Right kidney (tissue), 9 donors: ENCODE measurements around the gene WIPF2.
A peak's percentile ranks its signal among the peaks of the same experiment; 100 is the strongest.

Experiments
- DNase-seq: peaks from one replicate; pipeline ENCODE4 v3.0.0-alpha.2; 2016
- long read RNA-seq, 8 donors: transcript quantifications; one replicate each; lab custom pipeline, GENCODE V29; 2026

WIPF2 gene, protein sequence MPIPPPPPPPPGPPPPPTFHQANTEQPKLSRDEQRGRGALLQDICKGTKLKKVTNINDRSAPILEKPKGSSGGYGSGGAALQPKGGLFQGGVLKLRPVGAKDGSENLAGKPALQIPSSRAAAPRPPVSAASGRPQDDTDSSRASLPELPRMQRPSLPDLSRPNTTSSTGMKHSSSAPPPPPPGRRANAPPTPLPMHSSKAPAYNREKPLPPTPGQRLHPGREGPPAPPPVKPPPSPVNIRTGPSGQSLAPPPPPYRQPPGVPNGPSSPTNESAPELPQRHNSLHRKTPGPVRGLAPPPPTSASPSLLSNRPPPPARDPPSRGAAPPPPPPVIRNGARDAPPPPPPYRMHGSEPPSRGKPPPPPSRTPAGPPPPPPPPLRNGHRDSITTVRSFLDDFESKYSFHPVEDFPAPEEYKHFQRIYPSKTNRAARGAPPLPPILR
- long read RNA-seq, donor 1, full-length matches to known transcripts, result 5 of 23 reads
- long read RNA-seq, donor 1, partial matches to known transcripts, result 18 of 23 reads
- long read RNA-seq, donor 1, other reads (novel, unspliced or antisense), result 0 of 23 reads
- long read RNA-seq, donor 2, full-length matches to known transcripts, result 3 of 10 reads
- long read RNA-seq, donor 2, partial matches to known transcripts, result 7 of 10 reads
- long read RNA-seq, donor 2, other reads (novel, unspliced or antisense), result 0 of 10 reads
- long read RNA-seq, donor 3, partial matches to known transcripts, result 7 of 9 reads
- long read RNA-seq, donor 3, other reads (novel, unspliced or antisense), result 0 of 9 reads
- long read RNA-seq, donor 4, full-length matches to known transcripts, result 10 of 20 reads
- long read RNA-seq, donor 4, partial matches to known transcripts, result 10 of 20 reads
- long read RNA-seq, donor 4, other reads (novel, unspliced or antisense), result 0 of 20 reads
- long read RNA-seq, donor 5, full-length matches to known transcripts, result 3 of 9 reads
- long read RNA-seq, donor 5, partial matches to known transcripts, result 6 of 9 reads
- long read RNA-seq, donor 5, other reads (novel, unspliced or antisense), result 0 of 9 reads
- long read RNA-seq, donor 6, transcript WIPF2-205 (3 exons, 554 nt), result major isoform, 12 of 33 reads
- long read RNA-seq, donor 6, partial matches to known transcripts, result 21 of 33 reads
- long read RNA-seq, donor 6, other reads (novel, unspliced or antisense), result 0 of 33 reads
- long read RNA-seq, donor 7, result 0 reads
- long read RNA-seq, donor 8, partial matches to known transcripts, result 19 of 21 reads
- long read RNA-seq, donor 8, other reads (novel, unspliced or antisense), result 0 of 21 reads

DNA sequence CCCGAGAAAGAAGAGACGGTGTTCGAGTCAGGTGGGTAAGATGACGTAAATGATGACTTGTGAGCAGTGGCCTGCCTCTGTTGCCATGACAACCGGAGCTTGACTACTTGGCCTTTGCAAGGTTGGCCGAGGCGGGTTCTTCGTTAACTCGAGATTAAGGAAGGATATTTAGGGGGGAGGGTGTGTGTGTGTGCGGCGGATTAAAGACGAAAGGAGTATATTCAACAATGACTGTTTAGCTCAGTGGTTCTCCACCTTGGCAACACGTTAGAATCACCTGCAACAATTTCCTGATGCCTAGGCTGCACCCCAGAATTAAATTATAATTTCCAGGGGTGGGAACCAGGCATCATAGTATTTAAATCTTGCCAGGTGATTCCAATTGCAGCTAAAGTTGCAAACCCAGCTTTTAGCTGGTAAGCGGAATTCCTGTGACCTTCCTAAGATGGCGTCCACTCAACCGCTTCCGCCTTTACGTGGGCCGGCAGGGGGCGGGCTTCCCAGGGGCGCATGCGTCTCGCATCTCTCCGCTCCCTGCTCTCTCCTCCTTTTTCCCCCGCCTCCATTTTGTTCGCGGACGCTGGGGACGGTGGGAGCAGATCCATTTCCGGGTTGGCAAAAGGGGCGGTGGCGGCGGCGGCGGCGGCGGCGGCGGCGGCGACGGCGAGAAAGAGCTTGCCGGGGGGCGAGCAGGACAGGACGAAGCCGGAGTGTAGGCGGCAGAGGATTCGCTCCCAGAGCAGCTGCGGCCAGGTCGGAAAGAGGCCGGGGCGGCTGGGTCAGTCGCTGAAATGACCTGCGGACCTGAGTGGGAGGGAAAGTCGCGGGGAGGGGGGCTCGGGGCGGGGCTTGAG is at the start of gene WIPF2:
Gene WIPF2 (plus strand): TSS at position 565 of the 854 bp plus-strand sequence. CDS start 37,156 bp downstream, outside the sequence.
- DNase-seq, result peak; percentile 94

DNA sequence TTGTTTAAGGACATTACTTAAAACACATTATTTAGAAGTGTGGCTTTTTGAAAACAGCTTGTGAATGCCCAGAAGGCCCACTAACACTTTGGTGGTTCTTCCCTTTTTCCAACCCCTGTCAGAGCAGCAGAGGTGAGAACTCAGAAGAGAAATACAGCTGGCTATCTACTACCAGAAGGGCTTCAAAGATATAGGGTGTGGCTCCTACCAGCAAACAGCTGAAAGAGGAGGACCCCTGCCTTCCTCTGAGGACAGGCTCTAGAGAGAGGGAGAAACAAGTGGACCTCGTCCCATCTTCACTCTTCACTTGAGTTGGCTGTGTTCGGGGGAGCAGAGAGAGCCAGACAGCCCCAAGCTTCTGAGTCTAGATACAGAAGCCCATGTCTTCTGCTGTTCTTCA is 48.8 kb upstream of the WIPF2 start:
- DNase-seq, result no peak

DNA sequence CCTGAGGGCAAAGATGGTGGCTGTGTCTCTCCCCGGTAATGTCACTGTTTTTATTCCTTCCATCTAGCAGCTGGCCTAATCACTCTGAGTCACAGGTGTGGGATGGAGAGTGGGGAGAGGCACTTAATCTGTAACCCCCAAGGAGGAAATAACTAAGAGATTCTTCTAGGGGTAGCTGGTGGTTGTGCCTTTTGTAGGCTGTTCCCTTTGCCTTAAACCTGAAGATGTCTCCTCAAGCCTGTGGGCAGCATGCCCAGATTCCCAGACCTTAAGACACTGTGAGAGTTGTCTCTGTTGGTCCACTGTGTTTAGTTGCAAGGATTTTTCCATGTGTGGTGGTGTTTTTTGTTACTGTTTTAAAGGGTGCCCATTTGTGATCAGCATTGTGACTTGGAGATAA is 47.4 kb upstream of the WIPF2 start:
- no peak for DNase-seq

DNA sequence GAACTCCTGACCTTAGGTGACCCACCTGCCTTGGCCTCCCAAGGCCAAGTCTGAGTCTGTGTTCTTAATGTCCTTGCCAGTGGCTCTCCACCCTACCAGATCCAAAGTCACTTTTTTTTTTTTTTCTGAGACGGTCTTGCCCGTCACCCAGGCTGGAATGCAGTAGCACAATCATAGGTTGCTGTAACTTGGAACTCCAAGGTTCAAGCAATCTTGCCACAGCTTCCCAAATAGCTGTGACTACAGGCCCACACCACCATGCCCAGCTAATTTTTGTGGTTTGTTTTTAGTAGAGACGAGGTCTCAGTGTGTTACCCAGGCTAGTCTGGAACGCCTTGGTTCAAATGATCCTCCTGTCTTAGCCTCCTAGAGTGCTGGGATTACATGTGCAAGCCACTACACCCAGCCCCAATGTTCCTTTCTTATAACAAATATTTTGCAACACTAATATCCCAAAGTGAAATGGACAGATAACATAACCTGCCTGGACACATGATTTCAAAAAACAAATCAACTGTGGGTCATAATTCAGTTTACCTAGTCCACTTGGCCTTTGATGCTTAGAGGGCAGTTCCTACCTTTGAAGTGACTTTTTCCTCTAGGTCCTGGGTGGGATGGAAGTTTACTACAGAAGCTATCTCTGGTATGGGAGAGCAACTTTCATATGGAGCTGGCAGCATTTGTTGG is 45.9 kb upstream of the WIPF2 start:
- DNase-seq, result no peak

DNA sequence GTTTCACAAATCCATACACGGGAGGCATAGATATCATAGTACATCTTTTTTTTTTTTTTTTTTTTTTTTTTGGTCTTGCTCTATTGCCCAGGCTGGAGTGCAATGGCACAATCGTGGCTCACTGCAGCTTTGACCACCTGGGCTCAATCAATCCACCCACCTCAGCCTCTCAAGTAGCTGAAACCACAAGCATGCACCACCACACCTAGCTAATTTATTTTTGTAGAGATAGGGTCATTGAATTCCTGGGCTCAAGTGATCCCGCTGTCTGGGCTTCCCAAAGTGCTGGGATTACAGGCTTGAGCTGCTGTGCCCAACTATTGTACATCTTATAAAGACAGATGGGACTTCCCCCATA is 45.3 kb upstream of the WIPF2 start:
- no peak for DNase-seq

DNA sequence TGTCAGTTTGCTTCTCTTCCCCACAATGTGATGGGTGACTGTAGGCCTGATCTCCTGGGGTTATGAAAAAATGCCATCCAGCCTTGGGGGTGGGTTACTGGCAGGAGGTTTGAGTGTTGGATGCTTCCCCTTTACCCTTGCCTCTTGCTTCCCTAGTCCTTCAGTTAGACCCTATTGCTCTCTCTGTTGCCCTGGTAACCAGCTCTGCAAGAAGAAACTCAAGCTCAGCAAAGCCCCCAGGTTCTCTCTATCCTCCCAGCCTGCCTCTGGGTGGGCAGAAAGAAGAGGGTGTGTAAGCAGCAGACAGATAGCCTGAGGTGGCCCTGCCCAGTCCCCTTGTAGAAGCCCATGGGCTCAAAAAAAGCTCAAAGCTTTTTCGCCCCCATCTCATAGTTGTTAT is 44.6 kb upstream of the WIPF2 start:
- DNase-seq, result no peak

DNA sequence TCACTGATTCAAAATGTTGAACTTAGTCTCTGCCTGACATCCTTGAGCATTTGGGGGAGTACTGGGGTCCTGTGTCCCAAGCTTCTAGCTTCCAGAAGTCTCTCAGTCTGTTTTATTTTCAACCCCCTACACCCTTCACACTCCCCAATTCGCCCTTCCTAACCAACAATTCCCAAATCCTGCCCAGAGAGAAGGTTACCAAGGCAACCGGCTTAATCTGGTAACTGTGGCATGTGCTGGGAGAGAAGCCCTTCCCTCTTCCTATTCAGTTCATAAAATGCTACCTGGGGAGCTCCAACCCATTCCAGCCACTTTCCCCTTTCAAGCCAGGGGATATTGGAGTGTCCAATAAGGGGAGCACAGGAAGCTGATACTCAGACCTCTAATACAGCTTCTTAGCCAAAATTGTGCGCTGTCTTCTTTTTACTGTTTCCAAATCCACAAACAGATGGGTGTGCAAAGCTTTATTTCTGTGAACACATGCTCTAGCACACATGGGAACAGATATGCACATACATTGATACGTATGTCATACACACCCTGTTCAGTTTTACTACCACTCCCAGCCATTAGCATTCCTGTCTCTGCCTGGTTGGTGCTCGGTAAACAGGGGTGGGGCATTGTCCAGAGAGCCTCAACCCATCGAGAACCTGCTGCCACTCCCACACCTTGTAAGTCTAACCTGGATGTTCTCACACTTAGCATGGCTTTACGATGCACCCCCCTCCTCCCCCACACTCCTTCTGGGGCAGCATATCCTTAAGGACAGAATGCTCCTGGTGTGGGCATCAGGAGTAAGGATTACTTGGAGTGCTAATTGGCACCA is 43.0 kb upstream of the WIPF2 start:
- no peak for DNase-seq

DNA sequence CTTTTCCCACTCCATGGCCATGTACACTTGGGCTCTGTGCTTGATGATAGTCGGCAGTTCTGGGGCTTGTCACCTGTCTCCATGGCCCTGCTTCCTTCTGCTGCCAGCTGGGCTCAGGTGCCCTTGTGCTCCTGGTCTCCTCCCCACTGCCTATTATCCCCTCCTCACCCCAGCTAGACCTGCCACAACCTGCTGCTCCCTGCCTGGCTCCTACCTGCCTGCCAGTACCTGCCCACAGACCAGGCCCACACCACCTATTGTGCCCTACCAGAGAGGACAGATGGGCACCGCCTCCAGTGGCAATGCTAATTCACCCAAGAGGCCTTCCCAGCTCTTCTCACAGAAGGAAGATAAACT is 42.4 kb upstream of the WIPF2 start:
- no peak for DNase-seq

DNA sequence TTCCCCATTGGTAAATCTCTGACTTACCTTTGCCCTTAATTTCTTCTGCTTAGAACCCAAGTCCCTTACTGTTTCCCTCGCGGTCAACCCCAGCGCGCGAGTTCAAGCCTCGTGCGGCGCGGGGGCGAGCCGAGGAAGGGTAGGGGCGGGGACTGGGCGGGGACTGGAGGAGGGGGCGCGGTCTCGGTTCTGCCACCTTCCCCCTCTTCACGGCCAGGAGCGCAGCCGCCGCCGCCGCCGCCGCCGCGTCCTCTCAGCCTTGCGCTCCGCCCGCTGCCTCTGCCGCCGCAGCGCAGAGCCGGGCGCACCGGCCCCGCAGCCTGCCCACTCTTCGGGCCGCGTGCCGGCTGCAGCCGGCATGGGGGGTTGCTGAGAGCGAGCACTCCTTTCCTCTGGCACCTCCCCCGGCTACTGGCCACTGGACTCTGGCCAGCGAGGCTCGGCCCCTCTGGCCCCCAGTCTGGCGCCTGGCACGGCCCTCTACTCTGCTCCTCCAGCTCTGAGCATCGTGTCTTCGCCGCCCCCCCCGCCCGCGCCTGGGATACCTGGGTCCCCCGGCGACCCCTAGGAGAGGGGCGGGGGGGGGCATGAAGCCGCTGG is 41.7 kb upstream of the WIPF2 start, which contains the start of gene RAPGEFL1:
Gene RAPGEFL1 (plus strand): TSS at position 196 of the 600 bp plus-strand sequence. CDS start 392 bp downstream, at position 588.
- DNase-seq, result peak; percentile 85

DNA sequence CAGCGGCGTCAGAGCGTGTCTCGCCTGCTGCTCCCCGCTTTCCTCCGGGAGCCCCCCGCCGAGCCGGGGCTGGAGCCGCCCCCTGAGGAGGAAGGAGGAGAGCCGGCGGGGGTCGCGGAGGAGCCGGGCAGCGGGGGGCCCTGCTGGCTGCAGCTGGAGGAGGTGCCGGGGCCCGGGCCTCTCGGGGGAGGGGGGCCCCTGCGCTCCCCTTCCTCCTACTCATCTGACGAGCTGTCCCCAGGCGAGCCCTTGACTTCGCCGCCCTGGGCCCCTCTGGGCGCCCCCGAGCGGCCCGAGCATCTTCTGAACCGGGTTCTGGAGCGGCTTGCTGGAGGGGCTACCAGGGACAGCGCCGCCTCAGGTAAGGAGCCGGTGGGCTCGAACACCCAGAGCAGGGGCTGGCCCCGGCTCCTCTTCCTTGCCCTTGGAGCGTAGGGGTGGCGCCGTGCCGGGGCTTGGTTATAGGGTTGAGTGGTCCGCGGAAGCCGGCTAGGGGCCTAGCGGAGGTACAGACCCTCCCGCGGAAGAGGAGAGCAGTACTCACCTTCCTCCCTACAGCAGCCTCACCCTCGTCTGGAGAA is 41.0 kb upstream of the WIPF2 start:
- DNase-seq, result peak; percentile 61

DNA sequence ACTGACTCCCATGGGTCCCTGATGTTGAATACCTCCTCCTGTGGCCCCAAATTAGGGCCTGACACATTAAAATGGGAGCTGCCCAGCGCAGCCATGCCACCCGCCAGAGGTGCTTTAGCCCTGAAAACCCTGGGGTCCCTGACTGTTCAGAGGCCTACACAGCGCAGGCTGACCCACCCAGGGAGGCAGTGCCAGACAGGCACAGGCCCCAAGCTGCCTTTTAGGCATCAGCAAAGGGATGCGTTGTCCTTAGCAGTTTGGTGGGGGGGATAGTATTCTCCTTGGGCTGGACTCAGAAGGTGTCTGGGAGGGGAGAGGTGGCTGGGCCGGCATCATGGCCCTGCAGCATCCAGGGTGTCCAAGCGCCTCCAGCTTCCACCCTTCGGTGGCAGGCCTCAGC is 40.4 kb upstream of the WIPF2 start:
- no peak for DNase-seq

DNA sequence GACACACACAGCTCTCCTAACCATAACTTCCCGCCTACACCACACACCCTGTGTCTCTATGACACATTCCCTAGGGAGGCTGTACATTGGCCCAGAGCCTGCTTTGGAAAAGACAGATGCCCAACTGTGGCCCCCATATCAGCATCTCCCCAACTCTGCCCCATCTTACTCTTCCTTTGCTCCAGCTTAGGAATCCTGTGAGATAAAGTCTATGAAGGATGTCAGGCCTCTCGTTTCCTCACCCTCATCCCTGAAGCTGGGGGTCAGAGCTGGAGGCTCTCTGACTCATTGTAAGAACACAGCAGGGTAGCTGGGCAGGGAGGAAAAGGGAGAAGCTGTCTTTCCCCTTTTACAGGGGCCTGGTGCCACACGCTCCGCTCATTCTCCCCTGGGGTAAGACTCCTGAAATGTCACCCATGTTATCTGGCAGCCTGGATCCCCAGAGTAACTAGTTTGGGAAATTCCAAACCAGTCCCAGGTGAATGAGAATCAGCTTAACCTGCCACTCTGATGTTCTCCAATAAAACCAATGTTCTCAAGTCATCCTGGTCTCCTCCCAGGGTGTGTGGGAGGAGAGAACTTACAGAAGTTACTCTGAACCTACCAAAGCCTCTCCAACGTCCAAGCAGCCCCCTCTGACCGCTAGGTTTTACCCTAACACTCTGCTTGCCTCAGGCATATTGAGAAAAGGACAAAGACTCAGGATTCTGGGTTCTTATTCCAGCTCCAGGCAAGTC is 39.0 kb upstream of the WIPF2 start:
- DNase-seq, result no peak

DNA sequence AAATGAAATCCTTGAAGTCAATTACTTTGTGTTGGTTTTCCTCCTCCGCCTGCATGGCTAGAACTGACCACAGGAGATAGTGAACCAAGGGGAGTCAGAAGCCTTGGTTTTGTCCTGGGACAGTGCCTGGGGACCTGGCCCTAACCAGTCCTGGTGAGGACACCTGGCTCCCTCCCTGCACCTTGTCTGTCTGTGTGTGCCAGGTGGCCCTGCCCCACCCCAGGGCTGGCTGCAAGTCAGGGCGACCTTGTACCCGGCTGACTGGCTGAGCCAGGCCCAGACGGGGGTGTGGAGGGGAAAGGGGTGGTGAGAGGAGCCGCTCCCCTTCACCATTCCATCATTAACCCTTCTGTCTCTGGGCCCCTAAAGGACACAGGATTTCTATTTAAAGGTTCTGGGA is 38.4 kb upstream of the WIPF2 start:
- DNase-seq, result no peak

DNA sequence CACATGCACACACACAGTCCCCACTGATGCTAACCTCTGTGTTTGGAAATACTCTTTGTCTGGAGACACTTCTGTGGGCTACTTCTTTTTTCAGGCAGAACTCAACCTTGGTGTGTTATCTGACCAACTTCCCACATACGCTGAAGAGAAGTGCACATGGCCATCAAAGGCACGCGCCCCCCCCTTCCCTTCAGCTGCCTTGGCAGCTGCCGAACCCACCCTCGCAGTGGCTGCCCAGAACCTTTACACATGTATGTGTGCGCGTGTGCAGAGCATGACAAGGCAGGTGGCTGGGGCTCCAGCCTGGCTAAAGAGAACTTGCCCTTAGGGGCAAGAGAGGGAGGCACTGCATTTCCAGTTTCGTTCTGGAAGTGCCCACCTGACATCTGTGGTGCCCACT is 37.9 kb upstream of the WIPF2 start:
- DNase-seq, result no peak

DNA sequence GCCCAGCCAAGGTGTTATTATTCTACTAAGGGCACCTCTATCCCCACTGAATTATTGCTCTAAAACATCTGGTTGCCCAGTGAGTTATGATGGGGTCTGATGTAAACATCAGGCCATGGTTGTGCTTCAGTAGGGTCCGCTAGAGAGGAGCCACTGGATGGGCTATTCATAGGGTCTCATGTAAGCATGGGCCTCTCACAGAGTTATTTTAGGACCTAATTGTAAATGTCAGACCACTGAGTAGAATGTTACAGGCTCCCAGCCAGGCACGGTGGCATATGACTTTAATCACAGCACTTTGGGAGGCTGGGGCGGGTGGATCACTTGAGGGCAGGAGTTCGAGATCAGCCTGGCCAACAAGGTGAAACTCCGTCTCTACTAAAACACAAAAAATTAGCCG is 36.5 kb upstream of the WIPF2 start:
- DNase-seq, result no peak

DNA sequence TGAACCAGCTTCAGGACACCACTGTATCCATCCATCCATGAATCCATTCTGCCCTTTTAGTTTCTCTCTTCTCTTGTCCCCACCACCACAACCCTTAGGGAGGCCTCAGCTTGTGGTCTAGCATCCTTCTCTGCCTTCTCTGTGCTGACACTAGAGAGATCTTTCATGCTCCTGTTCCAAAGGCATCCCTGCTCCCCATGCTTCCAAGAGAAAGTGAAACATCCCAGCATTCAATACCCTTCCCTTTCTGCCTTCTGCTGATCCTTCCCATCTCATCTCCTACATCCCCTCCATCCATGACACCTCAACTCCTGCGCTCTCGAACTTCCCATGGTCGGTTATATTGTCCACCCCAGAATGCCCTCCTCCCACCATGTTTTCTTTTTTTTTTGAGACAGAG is 31.9 kb upstream of the WIPF2 start:
- DNase-seq, result no peak

DNA sequence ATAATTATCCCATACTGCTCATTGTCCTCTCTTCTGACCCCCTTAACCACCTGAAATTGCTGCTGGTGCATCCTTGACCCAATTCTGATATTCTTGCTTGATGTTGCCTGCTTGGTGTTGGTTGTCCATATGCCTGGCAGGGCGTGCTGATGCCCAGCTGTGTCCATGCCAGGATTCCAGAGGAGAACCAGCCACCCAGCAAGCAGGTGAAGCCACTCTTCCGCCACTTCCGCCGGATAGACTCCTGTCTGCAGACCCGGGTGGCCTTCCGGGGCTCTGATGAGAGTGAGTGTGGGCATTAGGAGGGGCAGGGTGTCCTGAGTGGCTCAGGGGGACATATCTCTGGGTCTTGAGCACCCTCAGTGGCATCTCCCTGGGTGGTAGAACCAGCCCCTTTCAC is 30.4 kb upstream of the WIPF2 start:
- DNase-seq, result no peak

DNA sequence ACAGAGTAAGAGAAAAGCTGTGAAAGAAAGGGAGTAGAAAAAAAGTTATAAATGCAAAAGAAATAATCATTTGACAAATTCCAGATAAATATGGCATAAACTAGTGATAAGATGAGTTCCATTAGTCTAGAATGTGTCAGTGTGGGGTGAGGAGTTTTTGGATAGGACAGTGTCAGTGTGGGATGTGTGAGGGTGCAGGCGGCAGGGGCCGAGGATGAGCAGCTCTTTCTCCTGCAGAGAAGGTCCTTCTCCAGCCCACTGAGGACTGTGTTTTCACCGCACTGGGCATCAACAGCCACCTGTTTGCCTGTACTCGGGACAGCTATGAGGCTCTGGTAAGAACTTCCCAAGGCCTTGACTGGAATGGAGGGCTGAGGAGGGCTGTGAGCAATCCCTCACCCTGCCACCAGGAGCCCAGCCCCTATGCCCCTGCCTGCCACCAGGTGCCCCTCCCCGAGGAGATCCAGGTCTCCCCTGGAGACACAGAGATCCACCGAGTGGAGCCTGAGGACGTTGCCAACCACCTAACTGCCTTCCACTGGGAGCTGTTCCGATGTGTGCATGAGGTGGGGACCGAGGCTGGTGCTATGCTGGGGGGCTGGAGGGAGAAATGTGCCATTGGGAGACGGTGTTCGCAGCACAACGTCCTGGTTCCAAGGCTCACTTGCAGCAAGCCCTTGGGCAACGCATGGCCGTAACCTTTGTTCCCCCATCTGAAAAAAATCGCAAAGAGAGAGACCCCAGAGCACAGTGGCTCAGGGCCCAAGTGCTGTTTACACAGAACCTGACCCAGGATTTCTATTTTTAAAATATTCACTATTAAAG is 28.7 kb upstream of the WIPF2 start:
- peak; percentile 25 for DNase-seq
